HL-60 (cell line): ENCODE measurements around the gene SLC5A1.

Experiments
- DNase-seq, 2 experiments: peaks; one replicate each; pipeline ENCODE4 v3.0.0-alpha.2; 2010 to 2020; ENCODE audit warnings: low read depth in 1 of 2, low spot score in 1 of 2
- H3K27ac ChIP-seq: fragments of 250-450 bp; sonication (Bioruptor Pico); replicated peaks from 2 replicates; pipeline ENCODE4 v1.5.1; 2020; ENCODE audit warnings: mild to moderate bottlenecking, moderate library complexity
- H3K27me3 ChIP-seq: fragments of 250-450 bp; sonication (Bioruptor Pico); 2 replicates; pipeline ENCODE4 v1.5.1; 2021; ENCODE audit warnings: mild to moderate bottlenecking, moderate library complexity; ENCODE audit not compliant: insufficient read depth, poor library complexity, severe bottlenecking
- H3K4me3 ChIP-seq: replicated peaks from 2 replicates; pipeline ENCODE4 v1.5.1; 2011; ENCODE audit warnings: mild to moderate bottlenecking, control low read depth, low read length; ENCODE audit not compliant: insufficient read depth
- CTCF ChIP-seq: IDR thresholded peaks from one replicate; pipeline ENCODE4 v1.5.1; 2011; ENCODE audit warnings: low read length, control low read depth, inconsistent platforms; ENCODE audit not compliant: insufficient read depth
- GABPA ChIP-seq: IDR thresholded peaks from 2 replicates; pipeline ENCODE4 v1.6.1; 2012; ENCODE audit warnings: low read depth
- POLR2AphosphoS5 ChIP-seq: IDR thresholded peaks from 2 replicates; pipeline ENCODE4 v1.6.1; 2012; ENCODE audit warnings: low read depth
- SPI1 ChIP-seq: IDR thresholded peaks from 2 replicates; pipeline ENCODE4 v1.6.1; 2012; ENCODE audit warnings: low read depth, mild to moderate bottlenecking, borderline replicate concordance
- TF ChIP-seq, protein P1 (sequence below): IDR thresholded peaks from 2 replicates; pipeline ENCODE4 v1.6.1; 2012; ENCODE audit warnings: low read depth; ENCODE audit not compliant: insufficient replicate concordance

Gene SLC5A1

GRCh38 chr22:32013200-32013599 lies 29.9 kb upstream of the SLC5A1 start:
- Histone ChIP-seq H3K27me3 (no peaks in the 10 kb centered on the region), H3K27ac (no peak overlapping the region), H3K4me3 (no peak overlapping the region)
- TF ChIP-seq CTCF (no peak), SPI1 (no peak), GABPA (no peak)
- TF ChIP-seq, protein P1, sequence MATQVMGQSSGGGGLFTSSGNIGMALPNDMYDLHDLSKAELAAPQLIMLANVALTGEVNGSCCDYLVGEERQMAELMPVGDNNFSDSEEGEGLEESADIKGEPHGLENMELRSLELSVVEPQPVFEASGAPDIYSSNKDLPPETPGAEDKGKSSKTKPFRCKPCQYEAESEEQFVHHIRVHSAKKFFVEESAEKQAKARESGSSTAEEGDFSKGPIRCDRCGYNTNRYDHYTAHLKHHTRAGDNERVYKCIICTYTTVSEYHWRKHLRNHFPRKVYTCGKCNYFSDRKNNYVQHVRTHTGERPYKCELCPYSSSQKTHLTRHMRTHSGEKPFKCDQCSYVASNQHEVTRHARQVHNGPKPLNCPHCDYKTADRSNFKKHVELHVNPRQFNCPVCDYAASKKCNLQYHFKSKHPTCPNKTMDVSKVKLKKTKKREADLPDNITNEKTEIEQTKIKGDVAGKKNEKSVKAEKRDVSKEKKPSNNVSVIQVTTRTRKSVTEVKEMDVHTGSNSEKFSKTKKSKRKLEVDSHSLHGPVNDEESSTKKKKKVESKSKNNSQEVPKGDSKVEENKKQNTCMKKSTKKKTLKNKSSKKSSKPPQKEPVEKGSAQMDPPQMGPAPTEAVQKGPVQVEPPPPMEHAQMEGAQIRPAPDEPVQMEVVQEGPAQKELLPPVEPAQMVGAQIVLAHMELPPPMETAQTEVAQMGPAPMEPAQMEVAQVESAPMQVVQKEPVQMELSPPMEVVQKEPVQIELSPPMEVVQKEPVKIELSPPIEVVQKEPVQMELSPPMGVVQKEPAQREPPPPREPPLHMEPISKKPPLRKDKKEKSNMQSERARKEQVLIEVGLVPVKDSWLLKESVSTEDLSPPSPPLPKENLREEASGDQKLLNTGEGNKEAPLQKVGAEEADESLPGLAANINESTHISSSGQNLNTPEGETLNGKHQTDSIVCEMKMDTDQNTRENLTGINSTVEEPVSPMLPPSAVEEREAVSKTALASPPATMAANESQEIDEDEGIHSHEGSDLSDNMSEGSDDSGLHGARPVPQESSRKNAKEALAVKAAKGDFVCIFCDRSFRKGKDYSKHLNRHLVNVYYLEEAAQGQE = no peak
- DNase-seq = no peak

GRCh38 chr22:32016081-32016480 lies 27.0 kb upstream of the SLC5A1 start:
- Histone ChIP-seq H3K27ac (no peak overlapping the region), H3K4me3 (no peak overlapping the region), H3K27me3 (no peaks in the 10 kb centered on the region)
- DNase-seq = peak; percentile 13 to 59
- TF ChIP-seq SPI1 (no peak), CTCF (no peak), POLR2AphosphoS5 (no peak), GABPA (no peak)
- TF ChIP-seq, protein P1 = no peak

DNA sequence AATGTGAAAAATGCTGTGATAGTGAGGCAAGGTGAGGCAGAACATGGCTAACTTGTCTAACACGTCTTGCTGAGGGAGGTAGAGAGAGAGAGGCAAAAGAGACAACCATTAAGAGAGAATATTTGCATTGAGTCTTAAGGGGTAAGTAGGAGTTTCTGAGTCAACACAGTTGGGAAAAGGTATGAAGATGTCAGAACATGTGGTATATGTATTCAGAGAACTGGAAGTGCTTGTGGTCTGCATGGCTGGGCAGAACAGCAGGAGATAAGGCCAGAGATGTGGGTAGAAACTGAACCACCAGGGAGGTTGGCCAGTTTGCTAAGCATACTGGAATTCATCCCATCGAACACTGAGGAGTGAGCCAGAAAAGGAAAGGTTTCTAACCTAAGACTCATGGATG lies 25.0 kb upstream of the SLC5A1 start:
- Histone ChIP-seq H3K27ac (no peak overlapping the region), H3K27me3 (peaks cover 2% of the 10 kb centered on the region), H3K4me3 (no peak overlapping the region)
- TF ChIP-seq POLR2AphosphoS5 = no peak
- no peak for TF ChIP-seq SPI1
- TF ChIP-seq CTCF = no peak
- TF ChIP-seq, protein P1 = no peak
- DNase-seq = no peak
